OCI-LY7 (cell line): ENCODE measurements around the gene DUSP18. TPM values are rescaled to one million over a fixed set of nuclear protein-coding genes. Genes with fewer than 3 reads are reported as not detected.

Experiments used
- BruUV-seq: library from RNA; stranded (reverse); fragments of 400-500 nt; replicated peaks from 2 replicates; lab custom pipeline; 2021; lab: Mats Ljungman, UMichigan
- CTCF ChIA-PET: fragments of 300-600 bp; sonication (Branson Sonifier 250); formaldehyde crosslinking; loops from one replicate; lab custom pipeline; 2022; ENCODE audit warnings: antibody characterized with exemption; ENCODE audit not compliant: unreplicated experiment; lab: Charles Lee
- POLR2A ChIA-PET: fragments of 300-600 bp; sonication (Branson Sonifier 250); formaldehyde crosslinking; loops from one replicate; lab custom pipeline; 2022; ENCODE audit warnings: antibody characterized with exemption; lab: Charles Lee
- DNase-seq: peaks from one replicate; pipeline ENCODE4 v3.0.0-alpha.2; 2015; ENCODE audit warnings: low spot score
- H2AFZ ChIP-seq: fragments of 200-600 bp; sonication (generic), shearing (Covaris generic); 2 replicates; pipeline ENCODE4 v1.6.1; 2014; ENCODE audit warnings: mild to moderate bottlenecking, antibody characterized with exemption, low read length, moderate library complexity
- H3K27ac ChIP-seq: fragments of 200-600 bp; sonication (generic); 2 replicates; pipeline ENCODE4 v1.5.1; 2014; ENCODE audit warnings: mixed run types, low read depth, mild to moderate bottlenecking, moderate library complexity, low read length, inconsistent platforms; ENCODE audit not compliant: poor library complexity, severe bottlenecking
- H3K36me3 ChIP-seq: fragments of 200-600 bp; sonication (generic); 2 replicates; pipeline ENCODE4 v1.6.1; 2014; ENCODE audit warnings: mild to moderate bottlenecking, antibody characterized with exemption, low read length, moderate library complexity, mixed read lengths; ENCODE audit not compliant: insufficient read depth
- H3K4me1 ChIP-seq: fragments of 200-600 bp; sonication (generic); 2 replicates; pipeline ENCODE4 v1.5.1; 2014; ENCODE audit warnings: mild to moderate bottlenecking, low read length; ENCODE audit not compliant: insufficient read depth, poor library complexity, severe bottlenecking
- H3K4me2 ChIP-seq: fragments of 200-600 bp; sonication (generic); 2 replicates; pipeline ENCODE4 v1.6.1; 2014; ENCODE audit warnings: mild to moderate bottlenecking, low read length
- H3K4me3 ChIP-seq: fragments of 200-600 bp; sonication (generic); 2 replicates; pipeline ENCODE4 v1.5.1; 2014; ENCODE audit warnings: mild to moderate bottlenecking, low read depth, low read length; ENCODE audit not compliant: poor library complexity, severe bottlenecking
- H3K79me2 ChIP-seq: fragments of 200-600 bp; sonication (generic); 2 replicates; pipeline ENCODE4 v1.6.1; 2016; ENCODE audit warnings: low read depth, mild to moderate bottlenecking, low read length, moderate library complexity, mixed read lengths; ENCODE audit not compliant: insufficient read depth
- H3K9me2 ChIP-seq: fragments of 200-600 bp; sonication (generic); 2 replicates; pipeline ENCODE4 v1.6.1; 2016; ENCODE audit warnings: mild to moderate bottlenecking, low read length, mixed read lengths; ENCODE audit not compliant: insufficient read depth
- H3K9me3 ChIP-seq: fragments of 200-600 bp; sonication (generic); 2 replicates; pipeline ENCODE4 v1.6.1; 2014; ENCODE audit warnings: mild to moderate bottlenecking, mixed run types, low read length, mixed read lengths
- H4K20me1 ChIP-seq: fragments of 200-600 bp; sonication (generic); 2 replicates; pipeline ENCODE4 v1.6.1; 2014; ENCODE audit warnings: mild to moderate bottlenecking, antibody characterized with exemption, low read length, moderate library complexity, mixed read lengths; ENCODE audit not compliant: insufficient read depth
- EZH2phosphoT487 ChIP-seq: fragments of 200-600 bp; sonication (generic); IDR thresholded peaks from 2 replicates; pipeline ENCODE4 v1.6.1; 2018; ENCODE audit warnings: low read depth, borderline replicate concordance, mild to moderate bottlenecking, mixed run types, antibody characterized with exemption, low read length, moderate library complexity, mixed read lengths
- intact Hi-C: fragments of 100-400 bp; cut with micrococcal nuclease; formaldehyde crosslinking; loops from one replicate; pipeline ENCODE4 v1.10.0; 2022; ENCODE audit not compliant: unreplicated experiment
- total RNA-seq, 2 experiments: library from RNA; depleted of rRNA in 1 of 2; stranded (reverse); fragments of >200 nt in 1 of 2; shearing (Covaris generic) in 1 of 2; gene quantifications; 2 replicates each; pipeline ENCODE4 v1.2.3, GENCODE V29; 2014 to 2022
- TF ChIP-seq, protein P1 (sequence below): fragments of 200-600 bp; sonication (generic); conservative IDR thresholded peaks from 2 replicates; pipeline ENCODE4 v1.5.1; 2014; ENCODE audit warnings: mild to moderate bottlenecking, antibody characterized with exemption, low read length, moderate library complexity, mixed read lengths

Gene DUSP18
- total RNA-seq, 2 experiments from 2014 or later: 5.0 to 6.4 TPM

DNA sequence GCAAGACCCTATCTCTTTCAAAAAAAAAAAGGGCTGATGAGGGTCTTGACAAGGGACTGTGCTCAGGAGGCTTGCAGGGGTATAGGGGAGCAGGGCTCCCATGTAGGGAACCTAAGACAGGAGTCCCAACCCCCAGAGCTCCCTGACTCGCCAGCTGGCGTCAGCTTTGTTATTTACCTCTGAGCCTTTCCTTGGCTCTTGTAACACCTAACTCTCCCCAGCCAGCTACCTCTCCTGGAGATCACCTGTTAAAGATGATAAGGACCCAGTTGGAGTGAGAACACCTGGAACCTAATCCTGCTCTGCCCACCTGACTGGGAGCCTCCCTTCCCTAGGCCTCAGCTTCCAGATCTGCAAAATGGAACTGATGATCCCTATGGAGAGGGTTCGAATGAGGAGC lies 18.9 kb downstream of the DUSP18 start:
- Histone ChIP-seq H3K27ac (no peak overlapping the region), H3K9me2 (no peaks in the 10 kb centered on the region), H3K36me3 (no peaks in the 10 kb centered on the region), H2AFZ (no peak overlapping the region), H4K20me1 (no peaks in the 10 kb centered on the region), H3K4me2 (no peak overlapping the region), H3K9me3 (no peaks in the 10 kb centered on the region), H3K4me1 (no peaks in the 10 kb centered on the region), H3K79me2 (no peaks in the 10 kb centered on the region), H3K4me3 (no peak overlapping the region)
- TF ChIP-seq, protein P1, sequence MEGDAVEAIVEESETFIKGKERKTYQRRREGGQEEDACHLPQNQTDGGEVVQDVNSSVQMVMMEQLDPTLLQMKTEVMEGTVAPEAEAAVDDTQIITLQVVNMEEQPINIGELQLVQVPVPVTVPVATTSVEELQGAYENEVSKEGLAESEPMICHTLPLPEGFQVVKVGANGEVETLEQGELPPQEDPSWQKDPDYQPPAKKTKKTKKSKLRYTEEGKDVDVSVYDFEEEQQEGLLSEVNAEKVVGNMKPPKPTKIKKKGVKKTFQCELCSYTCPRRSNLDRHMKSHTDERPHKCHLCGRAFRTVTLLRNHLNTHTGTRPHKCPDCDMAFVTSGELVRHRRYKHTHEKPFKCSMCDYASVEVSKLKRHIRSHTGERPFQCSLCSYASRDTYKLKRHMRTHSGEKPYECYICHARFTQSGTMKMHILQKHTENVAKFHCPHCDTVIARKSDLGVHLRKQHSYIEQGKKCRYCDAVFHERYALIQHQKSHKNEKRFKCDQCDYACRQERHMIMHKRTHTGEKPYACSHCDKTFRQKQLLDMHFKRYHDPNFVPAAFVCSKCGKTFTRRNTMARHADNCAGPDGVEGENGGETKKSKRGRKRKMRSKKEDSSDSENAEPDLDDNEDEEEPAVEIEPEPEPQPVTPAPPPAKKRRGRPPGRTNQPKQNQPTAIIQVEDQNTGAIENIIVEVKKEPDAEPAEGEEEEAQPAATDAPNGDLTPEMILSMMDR: no peak
- no peak for TF ChIP-seq EZH2phosphoT487
- intact Hi-C loops: no loop called here
- ChIA-PET CTCF (no interaction called here), POLR2A (no interaction called here)
- no TSS peak for BruUV-seq
- DNase-seq: no peak

DNA sequence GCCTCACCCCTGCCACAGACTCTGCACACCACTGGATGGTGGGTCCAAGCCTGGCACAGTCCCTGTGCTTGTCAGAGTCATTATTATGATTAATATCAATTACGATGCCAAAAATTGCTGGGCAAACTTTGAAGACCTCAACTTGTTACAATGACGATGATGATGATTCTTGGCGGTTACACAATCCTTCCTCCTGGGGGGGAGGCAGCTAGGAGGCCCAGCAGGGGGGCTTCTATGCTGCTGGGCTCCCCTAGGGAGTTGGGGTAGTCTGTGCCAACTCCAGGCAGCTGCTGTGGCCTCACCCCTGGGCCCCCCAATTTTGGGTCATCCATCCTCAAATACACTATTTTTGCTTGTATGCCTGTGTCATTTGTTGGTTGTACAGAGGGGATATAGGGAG lies 20.1 kb downstream of the DUSP18 start:
- POLR2A ChIA-PET: no interaction called here
- Histone ChIP-seq H4K20me1 (no peaks in the 10 kb centered on the region), H3K9me2 (no peaks in the 10 kb centered on the region), H3K9me3 (no peaks in the 10 kb centered on the region), H3K36me3 (no peaks in the 10 kb centered on the region), H3K79me2 (no peaks in the 10 kb centered on the region), H3K4me3 (no peak overlapping the region), H3K4me1 (no peaks in the 10 kb centered on the region), H3K27ac (no peak overlapping the region), H2AFZ (no peak overlapping the region), H3K4me2 (no peak overlapping the region)
- TF ChIP-seq, protein P1: no peak
- TF ChIP-seq EZH2phosphoT487: no peak
- CTCF ChIA-PET: no interaction called here
- no peak for DNase-seq
- BruUV-seq: no TSS peak
- intact Hi-C loops: no loop called here

DNA sequence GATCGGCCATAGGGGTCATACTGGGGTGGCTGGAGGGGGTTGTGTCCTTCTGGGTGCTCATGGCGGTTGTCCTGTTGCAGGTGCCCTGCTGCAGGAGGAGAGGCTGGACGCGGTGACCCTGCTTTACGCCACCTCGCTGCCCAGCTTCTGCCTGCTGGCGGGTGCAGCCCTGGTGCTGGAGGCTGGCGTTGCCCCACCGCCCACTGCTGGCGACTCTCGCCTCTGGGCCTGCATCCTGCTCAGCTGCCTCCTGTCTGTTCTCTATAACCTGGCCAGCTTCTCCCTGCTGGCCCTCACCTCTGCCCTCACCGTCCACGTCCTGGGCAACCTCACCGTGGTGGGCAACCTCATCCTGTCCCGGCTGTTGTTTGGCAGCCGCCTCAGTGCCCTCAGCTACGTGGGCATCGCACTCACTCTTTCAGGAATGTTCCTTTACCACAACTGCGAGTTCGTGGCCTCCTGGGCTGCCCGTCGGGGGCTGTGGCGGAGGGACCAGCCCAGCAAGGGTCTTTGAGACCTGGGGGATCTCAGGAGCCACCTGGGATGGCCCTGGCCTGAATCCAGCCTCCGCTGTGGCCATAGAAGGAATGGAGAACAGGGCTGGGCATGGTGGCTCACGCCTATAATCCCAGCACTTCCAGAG lies 21.0 kb downstream of the DUSP18 start:
- intact Hi-C loops: no loop called here
- Histone ChIP-seq H3K4me2 (no peak overlapping the region), H4K20me1 (no peaks in the 10 kb centered on the region), H2AFZ (no peak overlapping the region), H3K9me2 (no peaks in the 10 kb centered on the region), H3K27ac (no peak overlapping the region), H3K36me3 (no peaks in the 10 kb centered on the region), H3K4me1 (no peaks in the 10 kb centered on the region), H3K79me2 (no peaks in the 10 kb centered on the region), H3K9me3 (no peaks in the 10 kb centered on the region), H3K4me3 (no peak overlapping the region)
- no TSS peak for BruUV-seq
- CTCF ChIA-PET: no interaction called here
- no peak for DNase-seq
- POLR2A ChIA-PET: no interaction called here
- TF ChIP-seq EZH2phosphoT487: no peak
- TF ChIP-seq, protein P1: no peak
